GM12878 (cell line): ENCODE measurements around the gene FANK1. TPM values are rescaled to one million over a fixed set of nuclear protein-coding genes. Genes with fewer than 3 reads are reported as not detected.

Source experiments
- ATAC-seq: fragments of 200-7000 bp; cut with Tn5 transposase; 3 replicates; pipeline ENCODE4 v1.9.1; 2020; ENCODE audit warnings: mild to moderate bottlenecking, moderate library complexity
- BruUV-seq: library from RNA; stranded (reverse); fragments of 400-500 nt; replicated peaks from 2 replicates; lab custom pipeline; 2021; lab: Mats Ljungman, UMichigan
- CTCF ChIA-PET: fragments of 300-600 bp; sonication (Branson Sonifier 250); formaldehyde crosslinking; extraction: SDS; loops from one replicate; lab custom pipeline; 2021; ENCODE audit warnings: inconsistent platforms; lab: Yijun Ruan, JAX
- POLR2A ChIA-PET: fragments of 350-600 bp; formaldehyde crosslinking; extraction: SDS; loops from one replicate; lab custom pipeline; 2021; ENCODE audit warnings: inconsistent platforms; lab: Charles Lee
- RAD21 ChIA-PET: fragments of 300-600 bp; sonication (Branson Sonifier 250); formaldehyde crosslinking; loops from one replicate; lab custom pipeline; 2023; ENCODE audit warnings: antibody characterized with exemption; ENCODE audit not compliant: unreplicated experiment; lab: Charles Lee
- SMC1A ChIA-PET: fragments of 300-600 bp; sonication (Branson Sonifier 250); formaldehyde crosslinking; loops from one replicate; lab custom pipeline; 2023; ENCODE audit not compliant: unreplicated experiment, uncharacterized antibody; lab: Charles Lee
- DNase-seq: peaks from one replicate; pipeline ENCODE4 v3.0.0-alpha.2; 2011; ENCODE audit warnings: low read depth, low spot score
- FAIRE-seq: peaks from 3 replicates; lab custom pipeline; 2011; peaks lifted over from hg19 to GRCh38; lab: Jason Lieb, UNC
- H2AFZ ChIP-seq: 2 replicates; pipeline ENCODE4 v1.6.0; 2011; ENCODE audit warnings: low read depth, low read length, control low read depth; ENCODE audit not compliant: control insufficient read depth
- H3K27ac ChIP-seq: 2 replicates; pipeline ENCODE4 v1.5.1; 2011; ENCODE audit warnings: control low read depth; ENCODE audit not compliant: control insufficient read depth, insufficient read depth
- H3K27me3 ChIP-seq, 2 experiments: replicated peaks in 1 of 2; 2 replicates each; pipeline versions ENCODE4 v1.6.0 to v1.6.1; 2011; ENCODE audit warnings: low read length in 1 of 2; ENCODE audit not compliant: control insufficient read depth in 2 of 2, insufficient read depth in 2 of 2
- H3K36me3 ChIP-seq, 2 experiments: 2 replicates each; pipeline ENCODE4 v1.5.1; 2011; ENCODE audit warnings: low read length in 1 of 2; ENCODE audit not compliant: control insufficient read depth in 2 of 2, insufficient read depth in 2 of 2
- H3K4me1 ChIP-seq: 2 replicates; pipeline ENCODE4 v1.6.1; 2011; ENCODE audit warnings: mild to moderate bottlenecking, low read length, moderate library complexity, mixed read lengths; ENCODE audit not compliant: control insufficient read depth, insufficient read depth
- H3K4me2 ChIP-seq: 2 replicates; pipeline ENCODE4 v1.6.0; 2011; ENCODE audit warnings: control low read depth; ENCODE audit not compliant: control insufficient read depth, insufficient read depth
- H3K4me3 ChIP-seq: fragments of 200-600 bp; sonication (generic); 2 replicates; pipeline ENCODE4 v1.5.1; 2016
- H3K79me2 ChIP-seq: 2 replicates; pipeline ENCODE4 v1.6.0; 2011; ENCODE audit warnings: low read length; ENCODE audit not compliant: control insufficient read depth, insufficient read depth
- H3K9ac ChIP-seq: 2 replicates; pipeline ENCODE4 v1.8.0; 2011; ENCODE audit warnings: low read length, control low read depth, mixed read lengths; ENCODE audit not compliant: control insufficient read depth, insufficient read depth
- H3K9me3 ChIP-seq: replicated peaks from 3 replicates; pipeline ENCODE4 v1.5.1; 2011; ENCODE audit warnings: mild to moderate bottlenecking, low read length; ENCODE audit not compliant: control insufficient read depth, insufficient read depth
- H4K20me1 ChIP-seq: 2 replicates; pipeline ENCODE4 v1.6.0; 2011; ENCODE audit not compliant: control insufficient read depth, insufficient read depth
- ATF7 ChIP-seq: fragments of 450-650 bp; IDR thresholded peaks from 2 replicates; pipeline ENCODE4 v1.6.1; 2016; ENCODE audit warnings: low read depth, mild to moderate bottlenecking
- ELK1 ChIP-seq: IDR thresholded peaks from 2 replicates; pipeline ENCODE4 v1.6.1; 2012; ENCODE audit warnings: low read depth, low read length, improper control_type of control experiment
- EZH2 ChIP-seq: IDR thresholded peaks from 2 replicates; pipeline ENCODE4 v1.6.1; 2012; ENCODE audit warnings: low read depth, mild to moderate bottlenecking, control low read depth, inconsistent platforms, low read length, borderline replicate concordance; ENCODE audit not compliant: control insufficient read depth
- GABPA ChIP-seq: IDR thresholded peaks from 2 replicates; pipeline ENCODE4 v1.6.1; 2014; ENCODE audit warnings: antibody characterized with exemption, low read depth, mild to moderate bottlenecking, inconsistent platforms
- LARP7 ChIP-seq: fragments of 450-650 bp; IDR thresholded peaks from 2 replicates; pipeline ENCODE4 v1.6.1; 2017; ENCODE audit warnings: mild to moderate bottlenecking
- NFXL1 ChIP-seq: fragments of 450-650 bp; IDR thresholded peaks from 2 replicates; pipeline ENCODE4 v1.6.1; 2017; ENCODE audit warnings: antibody characterized with exemption, mild to moderate bottlenecking, borderline replicate concordance
- STAT1 ChIP-seq: fragments of 450-650 bp; conservative IDR thresholded peaks from 2 replicates; pipeline ENCODE4 v1.6.1; 2014; ENCODE audit warnings: antibody characterized with exemption, mild to moderate bottlenecking
- SUZ12 ChIP-seq: fragments of 200-600 bp; sonication (generic); IDR thresholded peaks from one replicate; pipeline ENCODE4 v1.6.1; 2018; ENCODE audit warnings: antibody characterized with exemption, mild to moderate bottlenecking; ENCODE audit not compliant: unreplicated experiment
- TBL1XR1 ChIP-seq: IDR thresholded peaks from 2 replicates; pipeline ENCODE4 v1.6.1; 2012; ENCODE audit warnings: low read depth, low read length, improper control_type of control experiment
- ZNF592 ChIP-seq: fragments of 450-650 bp; IDR thresholded peaks from 2 replicates; pipeline ENCODE4 v1.6.1; 2017; ENCODE audit warnings: mild to moderate bottlenecking, moderate library complexity
- WGBS: methylation state at CpG from one replicate; pipeline ENCODE4 v1.1.6; 2016; ENCODE audit warnings: low lambda C conversion rate; ENCODE audit not compliant: insufficient replicate concordance, insufficient coverage; ENCODE audit errors: missing lambda C conversion rate; 5-methylcytosine and 5-hydroxymethylcytosine counted together
- in situ Hi-C: fragments of 300-500 bp; cut with MboI; formaldehyde crosslinking; loops from 9 replicates; pipeline ENCODE4 v1.14.3; 2018; ENCODE audit warnings: mixed read lengths
- intact Hi-C: fragments of 100-400 bp; cut with micrococcal nuclease; formaldehyde crosslinking; loops from one replicate; pipeline ENCODE4 v1.14.2; 2022; ENCODE audit not compliant: unreplicated experiment
- polyA plus RNA-seq, 11 experiments: library from polyadenylated mRNA; depleted of rRNA in 4 of 11; unstranded in 6 of 11; stranded (reverse) in 5 of 11; fragments of >200 nt; fragmentation: Nextera tagmentation in 4 of 11; fragmentation: Illumina TruSeq in 1 of 11; extraction: Ambion mirVana in 4 of 11; extraction: Trizol in 1 of 11; gene quantifications; 1 replicate in 1 of 11; 2 replicates in 10 of 11; pipeline versions ENCODE4 v1.2.1 to v1.2.3, GENCODE V29; 2011 to 2016; ENCODE audit warnings: inconsistent platforms in 2 of 11, missing spikeins in 2 of 11, low read depth in 1 of 11
- total RNA-seq, 4 experiments: library from RNA; depleted of rRNA in 3 of 4; stranded (reverse); fragments of >200 nt in 3 of 4; fragmentation: Illumina TruSeq in 1 of 4; extraction: Trizol in 1 of 4; gene quantifications; 2 replicates each; pipeline versions ENCODE4 v1.2.1 to v1.2.3, GENCODE V29; 2013 to 2021

FANK1 gene
- total and polyA plus RNA-seq, 10 of the 15 experiments (the other 5 are each of a cell fraction or from before 2014, with no cell fraction given): 0.07 to 0.16 (median 0.13) TPM; not detected in 6

DNA sequence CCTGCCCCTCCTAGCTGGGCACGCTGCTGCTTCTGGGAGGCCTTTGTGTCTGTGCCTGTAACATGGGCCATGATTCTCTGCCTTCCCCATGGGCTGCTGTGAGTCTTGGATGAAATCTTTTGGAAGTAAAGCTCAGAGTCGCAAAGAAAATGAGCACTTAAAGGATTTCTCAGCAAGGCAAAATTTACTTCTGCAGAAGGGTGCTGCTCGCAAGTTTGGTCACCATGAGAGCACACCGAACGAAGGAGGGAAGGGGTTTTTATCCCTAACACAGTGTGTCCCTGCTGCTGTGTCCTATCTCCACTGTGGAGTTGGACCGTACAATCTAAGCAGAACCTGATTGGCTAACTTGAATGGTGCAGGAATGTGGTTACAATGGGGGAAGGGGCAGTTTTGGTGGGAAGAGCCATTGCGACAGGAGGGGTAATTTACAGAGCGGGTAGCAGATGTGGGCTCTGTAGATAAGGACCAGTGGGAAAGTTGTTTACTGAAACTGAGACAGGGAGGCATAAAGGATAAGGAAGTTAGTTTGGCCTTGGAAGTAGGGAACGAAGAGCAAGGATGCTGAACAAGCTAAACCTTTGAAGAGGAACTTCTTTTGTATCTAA lies 57.5 kb downstream of the FANK1 start:
- Histone ChIP-seq H3K4me2 (no peak overlapping the region), H3K27me3 (no peaks in the 10 kb centered on the region), H3K4me1 (no peaks in the 10 kb centered on the region), H3K36me3 (no peaks in the 10 kb centered on the region), H2AFZ (no peak overlapping the region), H3K9me3 (peaks cover 2% of the 10 kb centered on the region; the same call in 2 of the 3 replicates), H4K20me1 (no peaks in the 10 kb centered on the region), H3K27ac (no peak overlapping the region), H3K79me2 (no peaks in the 10 kb centered on the region), H3K4me3 (no peak overlapping the region), H3K9ac (no peak overlapping the region)
- no TSS peak for BruUV-seq
- FAIRE-seq: no peak
- ATAC-seq: no peak
- DNase-seq: no peak
- no peak for TF ChIP-seq EZH2
- no peak for TF ChIP-seq NFXL1
- no peak for TF ChIP-seq STAT1
- TF ChIP-seq ATF7: no peak
- TF ChIP-seq SUZ12: no peak
- no peak for TF ChIP-seq GABPA
- TF ChIP-seq ZNF592: no peak
- no peak for TF ChIP-seq LARP7
- TF ChIP-seq ELK1: no peak
- TF ChIP-seq TBL1XR1: no peak
- ChIA-PET CTCF (no interaction called here), SMC1A (no interaction called here), POLR2A (no interaction called here), RAD21 (no interaction called here)
- in situ Hi-C loops (no loop called here), intact Hi-C loops (no loop called here)
- WGBS: 35% methylated on average over 9 of the region's 9 CpGs
